ENCODE data around the gene LRP5. TPM values are rescaled to one million over a fixed set of nuclear protein-coding genes. Genes with fewer than 3 reads are reported as not detected.

Gene LRP5
- total RNA-seq, 2 experiments from 2014 or later: 10.5 to 15.3 TPM

DNA sequence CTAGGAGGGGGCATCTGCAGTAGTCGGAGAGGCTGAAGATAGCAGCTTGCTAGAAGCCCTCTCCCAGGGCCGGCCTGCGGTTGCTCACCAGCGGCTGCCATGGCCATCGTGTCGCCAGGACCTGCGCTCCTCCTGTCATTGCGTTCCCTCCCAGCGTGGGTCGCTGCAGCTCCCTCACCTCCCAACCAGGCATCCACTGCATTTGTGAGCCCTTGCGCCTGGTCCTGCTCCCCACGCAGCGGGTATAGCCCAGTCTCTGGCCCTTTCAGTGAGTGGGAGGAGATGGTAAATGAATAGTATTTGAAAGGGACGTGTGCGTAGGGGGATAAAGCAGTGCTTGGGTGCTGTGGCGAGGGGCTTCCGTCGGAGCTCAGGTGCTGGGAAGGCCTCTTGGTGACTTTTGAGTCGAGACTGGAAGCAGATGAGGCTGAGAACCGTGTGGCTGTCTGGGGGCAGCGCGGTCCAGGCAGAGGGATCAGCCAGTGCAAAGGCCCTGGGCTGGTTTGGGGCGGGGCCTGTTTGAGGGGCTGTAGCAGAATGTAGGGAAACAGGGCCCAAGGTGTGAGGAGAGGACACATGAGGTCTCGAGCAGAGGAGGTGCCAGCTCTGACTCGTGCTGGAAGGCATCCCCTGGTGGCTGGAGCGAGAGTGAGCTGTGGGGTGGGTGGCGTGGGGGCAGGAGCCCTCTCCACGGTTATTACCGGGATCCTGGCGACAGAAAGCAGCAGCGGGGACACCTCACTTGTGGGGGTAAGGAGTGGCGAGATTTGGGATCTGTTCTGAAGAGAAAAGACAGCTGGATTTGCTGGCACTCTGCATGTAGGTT, 39.3 kb downstream of the LRP5 start:
- no peak overlapping the region for H3K27ac Mint-ChIP-seq
- DNase-seq: no peak
- intact Hi-C loops (cut with micrococcal nuclease): no loop called here

DNA sequence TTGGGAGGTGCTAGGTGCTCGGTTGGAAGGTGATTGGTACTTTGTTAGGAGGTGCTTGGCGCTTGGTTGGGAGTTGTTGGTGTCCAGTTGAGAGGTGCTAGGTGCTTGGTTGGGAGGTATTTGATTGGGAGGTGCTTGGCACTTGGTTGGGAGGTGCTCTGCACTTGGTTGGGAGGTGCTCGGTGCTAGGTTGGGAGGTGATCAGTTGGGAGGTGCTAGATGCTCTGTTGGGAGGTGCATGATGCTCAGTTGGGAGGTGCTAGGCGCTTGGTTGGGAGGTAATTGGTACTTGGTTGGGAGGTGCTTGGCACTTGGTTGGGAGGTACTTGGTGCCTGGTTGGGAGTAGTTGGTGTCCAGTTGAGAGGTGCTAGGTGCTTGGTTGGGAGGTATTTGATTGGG, 40.2 kb downstream of the LRP5 start:
- TF ChIP-seq CTCF (IDR thresholded peaks at IDR 0.05): no peak
- no peak overlapping the region for H3K27ac Mint-ChIP-seq
- no peaks in the 10 kb centered on the region for H3K9me3 Mint-ChIP-seq
- ChIA-PET CTCF (no interaction called here), POLR2A (no interaction called here)
- ATAC-seq (no peak), DNase-seq (no peak)
- H3K36me3 Mint-ChIP-seq (ENCODE audit: low read depth): no peaks in the 10 kb centered on the region
- intact Hi-C loops (cut with micrococcal nuclease): no loop called here
- H3K4me3 Mint-ChIP-seq: no peak overlapping the region
- no peaks in the 10 kb centered on the region for H3K27me3 Mint-ChIP-seq
- H3K4me1 Mint-ChIP-seq (ENCODE audit: low read depth): no peaks in the 10 kb centered on the region

More for the DNA sequence above, 39.3 kb downstream of the LRP5 start:
- POLR2A ChIA-PET: no interaction called here
- Mint-ChIP-seq H3K4me3 (no peak overlapping the region), H3K36me3 (ENCODE audit: low read depth) (no peaks in the 10 kb centered on the region), H3K4me1 (ENCODE audit: low read depth) (no peaks in the 10 kb centered on the region), H3K9me3 (no peaks in the 10 kb centered on the region), H3K27me3 (no peaks in the 10 kb centered on the region)
- ATAC-seq: no peak
- CTCF ChIA-PET: no interaction called here
- TF ChIP-seq CTCF (IDR thresholded peaks at IDR 0.05): no peak

GRCh38 chr11:68353118-68353517, 40.7 kb downstream of the LRP5 start:
- DNase-seq (no peak), ATAC-seq (no peak)
- H3K27me3 Mint-ChIP-seq: no peaks in the 10 kb centered on the region
- intact Hi-C loops (cut with micrococcal nuclease): no loop called here
- no peak overlapping the region for H3K4me3 Mint-ChIP-seq
- TF ChIP-seq CTCF (IDR thresholded peaks at IDR 0.05): no peak
- POLR2A ChIA-PET: no interaction called here
- no peaks in the 10 kb centered on the region for H3K36me3 Mint-ChIP-seq (ENCODE audit: low read depth)
- no peaks in the 10 kb centered on the region for H3K4me1 Mint-ChIP-seq (ENCODE audit: low read depth)
- H3K9me3 Mint-ChIP-seq: no peaks in the 10 kb centered on the region
- CTCF ChIA-PET: no interaction called here
- no peak overlapping the region for H3K27ac Mint-ChIP-seq

DNA sequence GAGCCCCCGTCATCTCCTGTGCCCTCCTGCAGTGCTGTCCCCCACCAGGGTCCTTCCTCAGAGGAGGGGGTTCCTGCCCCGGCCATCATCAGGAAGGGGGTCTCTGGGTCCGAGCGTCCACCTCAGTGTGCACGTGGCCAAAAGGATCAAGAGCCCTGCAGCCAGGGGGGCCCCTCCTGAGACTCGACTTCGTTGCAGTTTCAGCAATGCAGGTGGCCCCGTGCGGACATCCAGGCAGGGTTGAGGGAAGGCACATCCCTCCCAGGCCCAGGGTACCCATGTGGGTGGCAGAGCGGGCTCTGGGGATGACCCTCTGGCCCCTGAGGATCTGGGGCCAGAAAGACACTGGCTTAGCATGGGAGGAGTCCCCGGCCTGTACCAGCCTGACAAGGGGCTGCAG, 41.3 kb downstream of the LRP5 start:
- intact Hi-C loops (cut with micrococcal nuclease): no loop called here
- ATAC-seq (no peak), DNase-seq (no peak)
- ChIA-PET CTCF (no interaction called here), POLR2A (no interaction called here)
- H3K27me3 Mint-ChIP-seq: no peaks in the 10 kb centered on the region
- no peaks in the 10 kb centered on the region for H3K9me3 Mint-ChIP-seq
- no peak for TF ChIP-seq CTCF (IDR thresholded peaks at IDR 0.05)
- H3K36me3 Mint-ChIP-seq (ENCODE audit: low read depth): peaks cover 3% of the 10 kb centered on the region
- H3K27ac Mint-ChIP-seq: no peak overlapping the region
- H3K4me3 Mint-ChIP-seq: no peak overlapping the region
- no peaks in the 10 kb centered on the region for H3K4me1 Mint-ChIP-seq (ENCODE audit: low read depth)

GRCh38 chr11:68354148-68354872, 41.9 kb downstream of the LRP5 start:
- H3K36me3 Mint-ChIP-seq (ENCODE audit: low read depth): peaks cover 7% of the 10 kb centered on the region
- ATAC-seq (no peak), DNase-seq (no peak)
- intact Hi-C loops (cut with micrococcal nuclease): no loop called here
- no peak for TF ChIP-seq CTCF (IDR thresholded peaks at IDR 0.05)
- POLR2A ChIA-PET: no interaction called here
- CTCF ChIA-PET: no interaction called here
- no peak overlapping the region for H3K4me3 Mint-ChIP-seq
- H3K27me3 Mint-ChIP-seq: no peaks in the 10 kb centered on the region
- no peaks in the 10 kb centered on the region for H3K4me1 Mint-ChIP-seq (ENCODE audit: low read depth)
- no peak overlapping the region for H3K27ac Mint-ChIP-seq
- H3K9me3 Mint-ChIP-seq: peaks cover under 1% of the 10 kb centered on the region
